ENCODE data around the gene MOBP.

The MOBP gene

DNA sequence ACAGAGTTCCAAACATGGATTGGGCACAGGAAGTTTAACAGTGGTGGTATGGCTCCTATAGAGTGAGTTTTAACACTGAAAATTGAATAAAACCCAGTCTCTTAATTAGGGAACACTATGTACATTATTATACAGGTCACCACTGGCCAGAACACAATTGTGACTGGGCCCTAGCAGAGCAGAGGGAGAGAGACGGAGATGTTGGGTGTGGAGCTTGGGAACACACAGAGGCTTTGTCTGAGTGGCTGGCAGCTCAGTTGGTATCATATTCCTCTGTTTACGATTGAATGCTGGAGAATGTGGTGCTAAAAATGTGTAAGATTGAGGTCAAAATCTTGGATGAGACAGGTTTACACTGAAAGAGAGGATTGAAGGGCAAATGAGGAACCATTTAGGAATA, 6.8 kb upstream of the MOBP start:
- H3K9me3 Mint-ChIP-seq = no peaks in the 10 kb centered on the region
- intact Hi-C loops (cut with micrococcal nuclease) = no loop called here
- no peaks in the 10 kb centered on the region for H3K36me3 Mint-ChIP-seq (ENCODE audit: low read depth)
- H3K27ac Mint-ChIP-seq = no peak overlapping the region
- H3K4me3 Mint-ChIP-seq = no peak overlapping the region
- no peaks in the 10 kb centered on the region for H3K4me1 Mint-ChIP-seq (ENCODE audit: low read depth)
- H3K27me3 Mint-ChIP-seq = peaks cover 1% of the 10 kb centered on the region

DNA sequence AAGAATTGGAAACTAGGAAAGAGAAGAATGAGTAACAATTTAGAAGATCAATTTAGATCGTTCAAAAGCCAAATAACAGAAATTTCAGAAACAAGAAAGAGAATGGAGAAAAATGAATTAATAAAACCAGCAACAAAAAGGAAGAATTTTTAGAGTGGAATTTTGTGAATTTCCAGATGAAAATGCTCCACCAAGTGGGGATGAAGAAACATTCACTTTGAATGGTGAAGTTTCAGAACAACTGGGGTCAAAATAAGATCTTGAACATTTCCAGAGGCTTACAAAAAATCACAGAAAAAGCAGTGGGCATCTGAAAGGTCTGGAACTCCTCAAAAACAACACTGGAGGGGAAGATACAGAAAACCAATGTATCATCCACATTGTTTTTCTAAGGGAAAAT, 4.2 kb upstream of the MOBP start:
- Mint-ChIP-seq H3K36me3 (ENCODE audit: low read depth) (no peaks in the 10 kb centered on the region), H3K9me3 (no peaks in the 10 kb centered on the region), H3K27ac (no peak overlapping the region), H3K27me3 (peaks cover 4% of the 10 kb centered on the region), H3K4me3 (no peak overlapping the region), H3K4me1 (ENCODE audit: low read depth) (no peaks in the 10 kb centered on the region)
- intact Hi-C loops (cut with micrococcal nuclease) = no loop called here

- intact Hi-C loops (cut with micrococcal nuclease) = no loop called here
Observed at GRCh38 chr3:39466988-39467387, 492 bp upstream of the MOBP start.

GRCh38 chr3:39468108-39468436, 592 bp downstream of the MOBP start:
- H3K4me3 Mint-ChIP-seq = no peak overlapping the region
- H3K27me3 Mint-ChIP-seq = peaks cover 4% of the 10 kb centered on the region
- intact Hi-C loops (cut with micrococcal nuclease) = no loop called here
- no peaks in the 10 kb centered on the region for H3K36me3 Mint-ChIP-seq (ENCODE audit: low read depth)
- no peaks in the 10 kb centered on the region for H3K4me1 Mint-ChIP-seq (ENCODE audit: low read depth)
- no peak overlapping the region for H3K27ac Mint-ChIP-seq
- H3K9me3 Mint-ChIP-seq = no peaks in the 10 kb centered on the region

More at GRCh38 chr3:39466988-39467387, 492 bp upstream of the MOBP start:
- Mint-ChIP-seq H3K27me3 (peaks cover 4% of the 10 kb centered on the region), H3K9me3 (no peaks in the 10 kb centered on the region), H3K4me1 (ENCODE audit: low read depth) (no peaks in the 10 kb centered on the region), H3K36me3 (ENCODE audit: low read depth) (no peaks in the 10 kb centered on the region), H3K4me3 (no peak overlapping the region), H3K27ac (no peak overlapping the region)

- Mint-ChIP-seq H3K4me1 (ENCODE audit: low read depth) (no peaks in the 10 kb centered on the region), H3K36me3 (ENCODE audit: low read depth) (no peaks in the 10 kb centered on the region), H3K27ac (no peak overlapping the region), H3K4me3 (no peak overlapping the region), H3K9me3 (no peaks in the 10 kb centered on the region), H3K27me3 (peaks cover 2% of the 10 kb centered on the region)
- intact Hi-C loops (cut with micrococcal nuclease) = no loop called here
Observed at GRCh38 chr3:39469258-39469657, 1.8 kb downstream of the MOBP start.

GRCh38 chr3:39469945-39470344, 2.5 kb downstream of the MOBP start:
- H3K4me3 Mint-ChIP-seq = no peak overlapping the region
- no peaks in the 10 kb centered on the region for H3K9me3 Mint-ChIP-seq
- H3K36me3 Mint-ChIP-seq (ENCODE audit: low read depth) = no peaks in the 10 kb centered on the region
- intact Hi-C loops (cut with micrococcal nuclease) = no loop called here
- H3K27me3 Mint-ChIP-seq = peaks cover 2% of the 10 kb centered on the region
- no peak overlapping the region for H3K27ac Mint-ChIP-seq
- no peaks in the 10 kb centered on the region for H3K4me1 Mint-ChIP-seq (ENCODE audit: low read depth)

DNA sequence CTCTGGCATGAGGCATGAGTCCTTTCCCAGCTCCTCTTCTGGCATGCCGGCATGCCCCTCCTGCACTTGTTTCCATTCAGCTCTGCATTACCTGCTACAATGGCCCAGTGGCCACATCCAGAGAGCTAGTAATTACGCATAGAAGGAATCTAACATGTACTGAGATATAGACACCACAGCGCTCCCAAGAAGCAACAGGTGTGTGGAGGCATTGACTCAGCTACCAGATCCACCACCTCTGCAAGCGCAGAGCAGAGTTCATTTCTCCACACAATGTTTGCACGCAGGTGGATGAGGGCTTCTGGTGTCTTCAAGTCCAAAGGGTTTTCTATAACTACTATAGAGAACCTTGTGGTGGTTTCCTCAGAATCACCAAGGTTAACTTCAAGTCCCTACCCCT, 4.2 kb downstream of the MOBP start:
- no peak overlapping the region for H3K4me3 Mint-ChIP-seq

DNA sequence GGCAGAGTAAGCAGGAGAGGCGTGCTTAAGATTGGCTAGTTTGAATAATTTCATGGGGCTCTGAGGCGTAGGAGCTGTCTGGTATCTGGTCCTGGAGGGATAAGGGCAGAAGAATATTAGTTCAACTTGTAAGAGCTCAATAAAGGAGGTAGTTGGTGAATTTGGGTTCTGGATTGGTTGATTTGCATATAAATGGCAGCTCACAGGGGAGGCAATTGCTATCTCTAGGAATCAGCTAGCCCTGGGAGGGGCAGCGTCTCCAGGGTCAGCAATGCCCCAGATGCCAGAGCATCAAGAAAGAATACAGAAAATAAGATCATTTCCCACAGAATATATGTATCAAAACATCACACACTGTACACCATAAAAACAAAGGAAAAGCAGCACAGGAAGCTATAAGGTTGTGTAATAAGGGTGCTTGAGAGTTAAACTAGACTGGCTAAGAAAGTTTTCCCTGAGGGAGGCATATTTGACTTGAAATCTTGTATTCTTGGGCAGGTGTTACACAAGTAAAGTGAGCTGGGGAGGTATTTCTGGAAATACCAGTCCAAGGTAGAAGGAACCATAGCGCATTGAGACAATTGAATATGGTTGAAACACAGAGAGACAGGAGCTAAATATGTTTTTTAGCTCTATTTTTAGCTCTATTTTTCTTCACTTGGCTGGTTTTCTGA, 6.1 kb downstream of the MOBP start:
- no peaks in the 10 kb centered on the region for H3K4me1 Mint-ChIP-seq (ENCODE audit: low read depth)
- intact Hi-C loops (cut with micrococcal nuclease) = no loop called here
- H3K9me3 Mint-ChIP-seq = peaks cover 11% of the 10 kb centered on the region
- H3K4me3 Mint-ChIP-seq = no peak overlapping the region
- no peak overlapping the region for H3K27ac Mint-ChIP-seq
- peaks cover 1% of the 10 kb centered on the region for H3K27me3 Mint-ChIP-seq
- H3K36me3 Mint-ChIP-seq (ENCODE audit: low read depth) = no peaks in the 10 kb centered on the region

More for the DNA sequence above, 4.2 kb downstream of the MOBP start:
- H3K27ac Mint-ChIP-seq = no peak overlapping the region
- H3K36me3 Mint-ChIP-seq (ENCODE audit: low read depth) = no peaks in the 10 kb centered on the region
- peaks cover 3% of the 10 kb centered on the region for H3K27me3 Mint-ChIP-seq
- no peaks in the 10 kb centered on the region for H3K4me1 Mint-ChIP-seq (ENCODE audit: low read depth)
- intact Hi-C loops (cut with micrococcal nuclease) = no loop called here
- peaks cover 11% of the 10 kb centered on the region for H3K9me3 Mint-ChIP-seq

DNA sequence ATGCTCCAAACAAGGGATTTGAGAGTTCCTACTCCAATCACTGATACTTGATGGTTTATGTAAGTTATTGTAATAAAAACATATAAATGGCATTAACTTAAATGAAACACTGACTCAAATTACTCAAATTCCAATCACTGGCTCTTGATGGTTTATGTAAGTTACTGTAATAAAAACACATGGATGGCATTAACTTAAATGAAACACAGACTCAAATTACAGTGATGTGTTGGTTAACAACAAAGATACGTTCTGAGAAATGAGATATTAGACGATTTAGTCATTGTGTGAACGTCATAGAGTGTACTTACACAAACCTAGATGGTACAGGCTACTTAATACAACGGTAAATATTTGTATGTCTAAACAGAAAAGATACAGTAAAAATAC, 6.6 kb downstream of the MOBP start:
- H3K9me3 Mint-ChIP-seq = peaks cover 11% of the 10 kb centered on the region
- intact Hi-C loops (cut with micrococcal nuclease) = no loop called here
- H3K27me3 Mint-ChIP-seq = peaks cover 1% of the 10 kb centered on the region
- no peaks in the 10 kb centered on the region for H3K36me3 Mint-ChIP-seq (ENCODE audit: low read depth)
- no peak overlapping the region for H3K27ac Mint-ChIP-seq
- H3K4me3 Mint-ChIP-seq = no peak overlapping the region
- H3K4me1 Mint-ChIP-seq (ENCODE audit: low read depth) = no peaks in the 10 kb centered on the region

- H3K4me1 Mint-ChIP-seq (ENCODE audit: low read depth) = no peaks in the 10 kb centered on the region
- H3K4me3 Mint-ChIP-seq = no peak overlapping the region
- no peak overlapping the region for H3K27ac Mint-ChIP-seq
Observed at GRCh38 chr3:39476783-39477182, 9.3 kb downstream of the MOBP start.

GRCh38 chr3:39478226-39478625, 10.7 kb downstream of the MOBP start:
- H3K4me3 Mint-ChIP-seq = no peak overlapping the region
- H3K27ac Mint-ChIP-seq = no peak overlapping the region
- peaks cover 1% of the 10 kb centered on the region for H3K27me3 Mint-ChIP-seq
- H3K36me3 Mint-ChIP-seq (ENCODE audit: low read depth) = no peaks in the 10 kb centered on the region
- peaks cover 11% of the 10 kb centered on the region for H3K9me3 Mint-ChIP-seq
- no peaks in the 10 kb centered on the region for H3K4me1 Mint-ChIP-seq (ENCODE audit: low read depth)
- intact Hi-C loops (cut with micrococcal nuclease) = no loop called here

More at GRCh38 chr3:39476783-39477182, 9.3 kb downstream of the MOBP start:
- intact Hi-C loops (cut with micrococcal nuclease) = no loop called here
- H3K27me3 Mint-ChIP-seq = peaks cover 1% of the 10 kb centered on the region
- no peaks in the 10 kb centered on the region for H3K36me3 Mint-ChIP-seq (ENCODE audit: low read depth)
- H3K9me3 Mint-ChIP-seq = peaks cover 11% of the 10 kb centered on the region

- Mint-ChIP-seq H3K36me3 (ENCODE audit: low read depth) (no peaks in the 10 kb centered on the region), H3K4me1 (ENCODE audit: low read depth) (no peaks in the 10 kb centered on the region), H3K27me3 (peaks cover 1% of the 10 kb centered on the region), H3K27ac (no peak overlapping the region), H3K4me3 (no peak overlapping the region), H3K9me3 (peaks cover 11% of the 10 kb centered on the region)
- intact Hi-C loops (cut with micrococcal nuclease) = no loop called here
Observed at GRCh38 chr3:39479701-39480414, 12.4 kb downstream of the MOBP start.

GRCh38 chr3:39485547-39485946, 18.1 kb downstream of the MOBP start:
- no peaks in the 10 kb centered on the region for H3K4me1 Mint-ChIP-seq (ENCODE audit: low read depth)
- peaks cover 2% of the 10 kb centered on the region for H3K27me3 Mint-ChIP-seq
- intact Hi-C loops (cut with micrococcal nuclease) = no loop called here
- no peak overlapping the region for H3K27ac Mint-ChIP-seq
- H3K36me3 Mint-ChIP-seq (ENCODE audit: low read depth) = no peaks in the 10 kb centered on the region
- no peaks in the 10 kb centered on the region for H3K9me3 Mint-ChIP-seq
- H3K4me3 Mint-ChIP-seq = no peak overlapping the region

GRCh38 chr3:39491014-39491413, 23.5 kb downstream of the MOBP start:
- Mint-ChIP-seq H3K27me3 (peaks cover 6% of the 10 kb centered on the region), H3K27ac (no peak overlapping the region), H3K9me3 (no peaks in the 10 kb centered on the region), H3K4me3 (no peak overlapping the region), H3K4me1 (ENCODE audit: low read depth) (no peaks in the 10 kb centered on the region), H3K36me3 (ENCODE audit: low read depth) (no peaks in the 10 kb centered on the region)
- intact Hi-C loops (cut with micrococcal nuclease) = no loop called here

Data from dendritic cell treated with granulocyte-macrophage colony-stimulating factor and Interleukin-4, amounts not matched to agents 40 ng/mL and 50 ng/mL, for 4 days (primary cell).